Heart left ventricle (tissue), 16 donors: ENCODE measurements around the gene RNF150. TPM values are rescaled to one million over a fixed set of nuclear protein-coding genes. Genes with fewer than 3 reads are reported as not detected.
A peak's percentile ranks its signal among the peaks of the same experiment; 100 is the strongest.

Experiments
- ATAC-seq, 4 donors: fragments of 200-7000 bp; cut with Tn5 transposase; one replicate each; pipeline ENCODE4 v1.9.1; 2020 to 2022; ENCODE audit warnings: moderate library complexity in 4 of 4, mild to moderate bottlenecking in 3 of 4, moderate number of reproducible peaks in 1 of 4
- DNase-seq, 5 donors: peaks; one replicate each; pipeline ENCODE4 v3.0.0-alpha.2; 2020
- H3K27ac ChIP-seq, 12 donors: fragments of 200-600 bp; sonication (generic) in 4 of 12; one replicate each; pipeline versions ENCODE4 v1.5.0 to v1.8.0; 2016 to 2022; ENCODE audit warnings: mild to moderate bottlenecking in 2 of 12
- H3K27me3 ChIP-seq, 9 donors: fragments of 200-600 bp; sonication (generic) in 2 of 9; one replicate each; pipeline versions ENCODE4 v1.5.1 to v1.8.0; 2016 to 2022; ENCODE audit warnings: mild to moderate bottlenecking in 3 of 9
- H3K36me3 ChIP-seq, 9 donors: fragments of 200-600 bp; sonication (generic) in 2 of 9; one replicate each; pipeline versions ENCODE4 v1.5.0 to v1.8.0; 2018 to 2022; ENCODE audit warnings: mild to moderate bottlenecking in 2 of 9
- H3K4me1 ChIP-seq, 12 donors: fragments of 200-600 bp; sonication (generic) in 4 of 12; one replicate each; pipeline versions ENCODE4 v1.5.0 to v1.8.0; 2016 to 2022; ENCODE audit warnings: mild to moderate bottlenecking in 3 of 12
- H3K4me3 ChIP-seq, 12 donors: fragments of 200-600 bp; sonication (generic) in 4 of 12; one replicate each; pipeline versions ENCODE4 v1.5.0 to v1.8.0; 2017 to 2022; ENCODE audit warnings: mild to moderate bottlenecking in 9 of 12, moderate library complexity in 4 of 12
- H3K9me3 ChIP-seq, 12 donors: fragments of 200-600 bp; sonication (generic) in 4 of 12; one replicate each; pipeline versions ENCODE4 v1.5.0 to v1.8.0; 2016 to 2022; ENCODE audit warnings: mild to moderate bottlenecking in 1 of 12
- POLR2A ChIP-seq, 2 donors: fragments of 450-650 bp; IDR thresholded peaks; one replicate each; pipeline ENCODE4 v1.6.1; 2017; ENCODE audit warnings: antibody characterized with exemption in 2 of 2, mild to moderate bottlenecking in 2 of 2, moderate library complexity in 2 of 2
- WGBS, 4 donors: extraction: QIAGEN DNeasy Blood & Tissue Kit in 2 of 4; methylation state at CpG; one replicate each; pipeline versions ENCODE4 v1.1.5 to v1.1.7; 2013 to 2018; 5-methylcytosine and 5-hydroxymethylcytosine counted together
- intact Hi-C, 10 donors: fragments of 100-400 bp; cut with DNase I; formaldehyde crosslinking; loops; one replicate each; pipeline versions ENCODE4 v1.11.1 to v1.14.2; 2022
- polyA plus RNA-seq, 2 donors: library from polyadenylated mRNA; stranded (reverse); fragments of 200-250 nt; gene quantifications; one replicate each; pipeline ENCODE4 v1.2.3, GENCODE V29; 2013
- total RNA-seq, 9 donors: library from RNA; depleted of rRNA in 2 of 9; stranded (reverse); fragments of >200 nt in 2 of 9; fragmentation: NEBNext Ultra II Directional in 3 of 9; extraction: Animal tissue kit (Norgen Biotek cat#: 25700) in 3 of 9; gene quantifications; one replicate each; pipeline versions ENCODE4 v1.1.0 to v1.2.4, GENCODE V29; 2016 to 2023
- TF ChIP-seq, protein P1 (sequence below), 12 donors: fragments of 200-600 bp; sonication (generic) in 4 of 12; IDR thresholded peaks; one replicate each; pipeline versions ENCODE4 v1.5.0 to v1.8.0; 2018 to 2022; ENCODE audit warnings: antibody characterized with exemption in 12 of 12, mild to moderate bottlenecking in 5 of 12
- donor health status: ischemic (EF 13 %, LVEDD 7.1; RV severe dilation, severe dysfunction).
- donor health status: healthy with polysubstance abuse.
- donor health status: DM: no; HTN: yes; CAD: no.
- donor health status: DM: no; HTN: no; CAD: no.
- donor health status: ischemic (EF 25% LVEDD 6.9; RV normal size, moderate dysfunction).
- donor health status: ischemic (EF 25% LVEDD 5.7; RV mildly dilated, moderate dysfunction).
- donor health status: healthy.
- donor health status: DM: yes; HTN: yes; CAD: no.
- donor health status: ischemic (EF 35%, LVEDD 5.7; RV mildly dilated, moderate dysfunction).
- donor health status: nonischemic (EF 11% LVEDD 7.7; RV severe dilation, severe dysfunction).
- donor health status: DM: yes; HTN: yes; CAD: no.
- donor health status: PGD.
- donor health status: ischemic (EF 29% LVEDD 5.4; RV normal size, mild dysfunction).
- donor health status: nonischemic (EF 23%, LVEDD 6.1; RV moderate dilation, normal function).

The RNF150 gene
- total and polyA plus RNA-seq, 11 donors: 11.9 to 146 (median 72.5) TPM

DNA sequence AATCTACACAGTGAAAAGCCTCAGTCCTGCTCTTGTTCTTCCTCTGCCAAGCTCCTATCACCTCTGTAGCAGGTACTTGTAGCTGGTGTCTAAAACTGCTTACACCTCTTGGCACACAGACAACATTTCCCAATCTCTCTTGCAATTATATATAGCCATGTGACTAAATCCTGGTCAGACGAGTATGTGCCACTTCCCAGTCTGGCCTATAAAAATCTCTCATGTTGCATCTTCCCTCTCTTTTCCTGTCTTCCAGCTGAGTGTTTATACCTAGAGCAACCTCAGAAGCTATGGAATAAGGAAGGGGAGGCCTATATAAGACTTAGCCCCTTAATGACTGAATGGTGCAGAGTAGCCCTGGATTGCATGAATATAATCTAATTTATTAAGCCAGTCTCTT is 105.8 kb downstream of the RNF150 start:
- no peak for TF ChIP-seq POLR2A (IDR thresholded peaks at IDR 0.05)
- TF ChIP-seq, protein P1, sequence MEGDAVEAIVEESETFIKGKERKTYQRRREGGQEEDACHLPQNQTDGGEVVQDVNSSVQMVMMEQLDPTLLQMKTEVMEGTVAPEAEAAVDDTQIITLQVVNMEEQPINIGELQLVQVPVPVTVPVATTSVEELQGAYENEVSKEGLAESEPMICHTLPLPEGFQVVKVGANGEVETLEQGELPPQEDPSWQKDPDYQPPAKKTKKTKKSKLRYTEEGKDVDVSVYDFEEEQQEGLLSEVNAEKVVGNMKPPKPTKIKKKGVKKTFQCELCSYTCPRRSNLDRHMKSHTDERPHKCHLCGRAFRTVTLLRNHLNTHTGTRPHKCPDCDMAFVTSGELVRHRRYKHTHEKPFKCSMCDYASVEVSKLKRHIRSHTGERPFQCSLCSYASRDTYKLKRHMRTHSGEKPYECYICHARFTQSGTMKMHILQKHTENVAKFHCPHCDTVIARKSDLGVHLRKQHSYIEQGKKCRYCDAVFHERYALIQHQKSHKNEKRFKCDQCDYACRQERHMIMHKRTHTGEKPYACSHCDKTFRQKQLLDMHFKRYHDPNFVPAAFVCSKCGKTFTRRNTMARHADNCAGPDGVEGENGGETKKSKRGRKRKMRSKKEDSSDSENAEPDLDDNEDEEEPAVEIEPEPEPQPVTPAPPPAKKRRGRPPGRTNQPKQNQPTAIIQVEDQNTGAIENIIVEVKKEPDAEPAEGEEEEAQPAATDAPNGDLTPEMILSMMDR (IDR thresholded peaks at IDR 0.05): no peak
- Histone ChIP-seq H3K9me3 (no peaks in the 10 kb centered on the region), H3K27me3 (no peaks in the 10 kb centered on the region), H3K27ac (peak overlapping the region in 11 of 12 donors; percentile 5 to 73 (median 51)), H3K4me1 (peaks cover 0 to 34% (median 2%) of the 10 kb centered on the region in 12 donors), H3K4me3 (no peak overlapping the region), H3K36me3 (no peaks in the 10 kb centered on the region)
- intact Hi-C loops: no loop called here
- ATAC-seq (peak; percentile 88 to 94 (median 92)), DNase-seq (peak in 2 of 5 donors; percentile 30 to 34)
- WGBS, 4 donors: 27 to 43% (median 33%) methylated on average over 1 of the region's 1 CpG

DNA sequence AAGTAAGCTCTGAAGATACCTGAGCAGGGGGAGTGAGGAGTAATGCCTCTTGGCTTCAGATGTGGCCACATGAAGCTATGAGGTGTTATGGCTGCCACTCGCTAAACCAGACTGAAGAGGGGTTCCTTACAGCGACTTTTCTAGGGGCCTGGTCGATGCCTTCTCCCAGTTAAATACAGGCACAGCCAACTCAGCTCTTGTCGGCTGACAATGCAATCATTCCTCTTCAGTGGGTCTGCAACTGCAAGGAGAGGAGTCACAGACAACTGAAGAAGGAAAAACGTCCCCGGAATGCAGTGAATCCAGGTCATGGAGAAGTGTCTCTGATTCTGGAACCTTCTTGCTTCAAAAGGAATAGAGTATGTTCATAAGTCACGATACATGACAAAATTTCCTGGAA is 106.4 kb downstream of the RNF150 start:
- Histone ChIP-seq H3K27ac (peak overlapping the region in 11 of 12 donors; percentile 11 to 73 (median 56)), H3K4me3 (no peak overlapping the region), H3K9me3 (no peaks in the 10 kb centered on the region), H3K27me3 (no peaks in the 10 kb centered on the region), H3K4me1 (peaks cover 0 to 38% (median 7%) of the 10 kb centered on the region in 12 donors), H3K36me3 (no peaks in the 10 kb centered on the region)
- intact Hi-C loops: no loop called here
- TF ChIP-seq, protein P1 (IDR thresholded peaks at IDR 0.05): no peak
- no peak for TF ChIP-seq POLR2A (IDR thresholded peaks at IDR 0.05)
- 52 to 62% (median 59%) methylated on average over 7 of the region's 7 CpGs for WGBS, 4 donors
- peak in 3 of 4 donors; percentile 20 to 39 (median 38) for ATAC-seq
- DNase-seq: no peak

DNA sequence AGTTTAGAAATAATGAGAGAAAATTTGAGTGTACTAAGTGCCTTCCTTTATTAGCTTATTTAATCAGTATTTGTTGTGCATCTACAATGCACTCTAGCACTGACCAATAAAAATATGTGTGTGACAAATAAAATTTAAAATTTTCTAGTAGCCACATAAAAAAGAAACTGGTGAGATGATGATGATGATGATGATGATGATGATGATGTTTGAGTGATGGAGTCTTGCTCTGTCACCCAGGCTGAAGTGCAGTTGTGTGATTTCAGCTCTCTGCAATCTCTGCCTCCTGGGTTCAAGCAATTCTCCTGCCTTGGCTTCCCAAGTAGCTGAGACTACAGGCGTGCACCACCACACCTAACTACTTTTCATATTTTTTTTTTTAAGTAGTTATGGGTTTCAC is 110.2 kb downstream of the RNF150 start:
- WGBS, 4 donors: 91 to 96% (median 92%) methylated on average over 1 of the region's 1 CpG
- no peak overlapping the region for H3K4me3 ChIP-seq
- DNase-seq (no peak), ATAC-seq (no peak)
- no peak for TF ChIP-seq POLR2A (IDR thresholded peaks at IDR 0.05)
- TF ChIP-seq, protein P1 (IDR thresholded peaks at IDR 0.05): no peak
- peak overlapping the region in 1 of 12 donors; percentile 7 for H3K27ac ChIP-seq
- peaks cover 0 to 9% (median 0%) of the 10 kb centered on the region in 12 donors for H3K9me3 ChIP-seq
- intact Hi-C loops: no loop called here
- H3K4me1 ChIP-seq: peaks cover 0 to 64% (median 21%) of the 10 kb centered on the region in 12 donors
- H3K36me3 ChIP-seq: no peaks in the 10 kb centered on the region
- no peaks in the 10 kb centered on the region for H3K27me3 ChIP-seq

DNA sequence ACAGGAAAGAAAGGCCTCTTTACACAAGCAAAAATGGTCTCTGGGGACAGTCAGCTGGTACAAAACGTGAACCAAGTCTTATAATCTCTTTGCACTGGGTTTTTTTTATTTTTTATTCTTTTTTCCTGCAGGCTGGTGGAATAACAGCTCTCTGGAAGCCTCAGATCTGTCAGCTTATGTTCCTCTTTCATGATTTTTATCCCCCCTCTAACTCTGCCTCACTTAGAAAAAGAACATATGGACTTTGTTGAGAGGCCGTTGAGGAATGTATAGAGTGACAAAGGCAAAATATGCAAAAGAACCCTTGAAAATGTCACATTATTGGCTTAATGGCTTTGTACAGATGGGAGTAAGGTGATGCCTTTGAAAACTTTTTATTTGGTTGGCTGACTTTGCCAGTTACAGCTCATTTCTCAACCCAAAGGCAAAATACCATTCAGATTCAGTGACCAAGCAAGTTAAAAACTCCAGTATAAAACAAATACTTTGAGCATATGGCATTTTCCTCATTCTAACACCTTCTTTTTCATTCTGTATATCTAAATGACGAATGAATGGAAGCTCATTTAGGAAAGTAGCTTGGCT is 111.1 kb downstream of the RNF150 start:
- Histone ChIP-seq H3K4me1 (peaks cover 0 to 65% (median 22%) of the 10 kb centered on the region in 12 donors), H3K27ac (peak overlapping the region in 8 of 12 donors; percentile 51 to 79 (median 72)), H3K4me3 (no peak overlapping the region), H3K27me3 (no peaks in the 10 kb centered on the region), H3K9me3 (peaks cover 0 to 9% (median 0%) of the 10 kb centered on the region in 12 donors), H3K36me3 (no peaks in the 10 kb centered on the region)
- TF ChIP-seq, protein P1 (IDR thresholded peaks at IDR 0.05): no peak
- TF ChIP-seq POLR2A (IDR thresholded peaks at IDR 0.05): no peak
- ATAC-seq: no peak
- intact Hi-C loops: no loop called here
- WGBS, 4 donors: 59 to 77% (median 68%) methylated on average over 3 of the region's 3 CpGs
- no peak for DNase-seq
